DOHH2 (cell line): ENCODE data around the gene ESPN.

ENCODE experiments used
- CTCF ChIP-seq: fragments of 200-600 bp; sonication (generic); IDR thresholded peaks from one replicate; pipeline ENCODE4 v1.5.1; 2014; ENCODE audit warnings: antibody characterized with exemption, mild to moderate bottlenecking, low read depth, low read length; ENCODE audit not compliant: poor library complexity, severe bottlenecking
- EZH2phosphoT487 ChIP-seq: fragments of 200-600 bp; sonication (generic); IDR thresholded peaks from 2 replicates; pipeline ENCODE4 v1.6.1; 2017; ENCODE audit warnings: borderline replicate concordance, mild to moderate bottlenecking, antibody characterized with exemption, low read length, moderate library complexity, mixed read lengths

GRCh38 chr1:6502000-6502891, 77.7 kb downstream of the ESPN start:
- TF ChIP-seq CTCF (no peak), EZH2phosphoT487 (no peak)
